HG02798 (cell line): ENCODE measurements around the gene GON4L.
"Not testable (repeated sequence)": the region's sequence is repeated elsewhere in the genome, so short reads cannot be mapped to it uniquely, and the experiment has no call there.

Experiments used
- ATAC-seq: cut with Tn5 transposase; IDR thresholded peaks from one replicate; pipeline ENCODE4 v1.9.1; 2021; ENCODE audit warnings: mild to moderate bottlenecking; ENCODE audit not compliant: unreplicated experiment, poor library complexity

GON4L gene

DNA sequence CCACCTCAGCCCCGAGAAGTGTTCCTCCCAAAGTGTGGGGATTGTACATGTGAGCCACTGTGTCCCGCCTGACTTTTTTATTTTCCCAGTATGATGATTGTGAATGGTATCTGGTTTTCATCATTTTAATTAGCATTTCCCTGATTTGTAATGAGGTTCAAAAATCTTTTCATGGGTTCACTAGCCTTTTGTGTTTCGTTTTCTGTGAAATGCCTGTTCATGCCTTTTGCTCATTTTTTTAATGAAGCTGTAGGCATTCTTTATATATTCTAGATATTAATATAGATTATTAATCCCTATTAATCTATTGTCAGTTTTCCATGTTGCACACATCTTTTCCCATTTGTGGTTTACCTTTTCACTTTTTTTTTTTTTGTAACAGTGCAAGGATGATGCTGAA is 147.6 kb downstream of the GON4L start:
- no peak for ATAC-seq

DNA sequence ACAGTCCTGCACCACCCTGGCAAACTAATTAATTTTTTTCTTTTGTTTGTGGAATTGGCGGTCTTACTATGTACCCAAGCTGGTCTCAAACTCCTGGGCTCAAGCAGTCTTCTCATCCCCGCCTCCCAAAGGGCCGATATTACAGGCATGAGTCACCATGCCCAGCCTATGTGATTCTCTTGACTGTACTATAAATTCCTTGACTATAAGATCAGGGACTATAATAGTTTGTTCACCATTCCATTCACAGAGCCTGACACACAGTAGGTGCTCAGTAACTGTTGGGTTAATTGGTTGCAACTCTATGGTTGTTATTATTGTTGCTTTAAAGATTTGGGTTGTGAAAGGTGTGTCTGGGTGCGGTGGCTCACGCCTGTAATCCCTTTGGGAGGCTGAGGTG is 150.9 kb downstream of the GON4L start:
- ATAC-seq, result no peak

DNA sequence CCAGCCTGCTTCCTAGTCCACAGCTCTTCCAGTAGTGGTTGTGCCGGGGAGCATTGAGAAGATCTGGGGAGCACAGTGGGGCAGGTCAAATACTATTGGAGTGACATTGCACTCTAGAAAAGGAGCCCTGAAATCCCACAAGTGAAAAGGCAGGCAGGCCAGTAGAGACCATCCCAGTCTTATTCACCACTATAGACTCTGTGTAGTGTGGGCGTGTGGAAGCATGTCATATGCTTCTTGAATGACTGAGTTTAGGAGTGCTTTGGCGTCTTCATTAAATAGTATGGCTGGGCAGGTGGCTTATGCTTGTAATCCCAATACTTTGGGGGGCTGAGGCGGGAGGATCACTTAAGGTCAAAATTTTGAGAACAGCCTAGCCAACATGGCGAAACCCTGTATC is 152.6 kb downstream of the GON4L start:
- not testable (repeated sequence) for ATAC-seq

DNA sequence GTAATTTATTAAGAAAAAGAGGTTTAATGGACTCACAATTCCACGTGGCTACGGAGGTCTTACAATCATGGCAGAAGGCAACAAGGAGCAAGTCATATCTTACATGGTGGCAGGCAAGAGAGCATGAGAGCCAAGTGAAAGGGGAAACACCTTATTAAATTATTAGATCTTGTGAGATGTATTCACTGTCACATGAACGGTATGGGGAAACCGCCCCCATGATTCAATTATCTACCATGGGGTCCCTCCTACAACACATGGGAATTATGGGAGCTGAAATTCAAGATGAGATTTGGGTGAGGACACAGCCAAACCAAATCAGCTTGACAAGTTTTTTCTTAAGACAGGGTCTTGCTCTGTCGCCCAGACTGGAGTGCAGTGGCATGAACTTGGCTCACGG is 153.8 kb downstream of the GON4L start:
- no peak for ATAC-seq

DNA sequence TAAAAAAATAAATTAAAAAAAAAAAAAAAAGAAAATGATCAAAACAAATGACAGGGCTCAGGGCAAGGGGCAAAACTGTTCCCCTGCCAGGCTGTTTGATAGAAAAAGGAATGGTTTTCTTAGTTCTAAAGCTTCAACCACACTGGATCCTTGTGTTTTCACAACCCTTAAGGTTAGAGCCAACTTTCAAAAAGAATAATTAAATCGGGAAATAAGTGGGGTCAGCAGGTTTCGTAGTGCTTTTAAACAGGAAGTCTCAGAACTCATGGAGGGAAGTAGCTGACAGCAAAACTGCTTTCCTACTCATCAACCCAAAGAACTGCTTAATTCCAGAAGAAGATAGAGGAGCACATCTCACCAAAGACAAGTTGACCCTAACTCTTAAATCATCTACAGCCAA is 155.3 kb downstream of the GON4L start:
- not testable (repeated sequence) for ATAC-seq
